ENCODE results near the gene KCNMA1.

KCNMA1 gene

GRCh38 chr10:77584938-77585337, 52.7 kb downstream of the KCNMA1 start:
- Histone ChIP-seq H3K4me3 (ENCODE audit: low read length) (no peak overlapping the region), H3K36me3 (ENCODE audit: control insufficient read depth, insufficient read depth, low read length) (no peaks in the 10 kb centered on the region), H3K9me3 (ENCODE audit: control insufficient read depth, insufficient read depth, low read length) (no peaks in the 10 kb centered on the region), H3K27me3 (ENCODE audit: control insufficient read depth, insufficient read depth, low read length) (no peaks in the 10 kb centered on the region), H3K27ac (ENCODE audit: low read length) (no peak overlapping the region), H3K4me1 (ENCODE audit: control insufficient read depth, insufficient read depth, low read length) (no peaks in the 10 kb centered on the region)
- WGBS (ENCODE audit: insufficient coverage, insufficient read length), result no CpG with 5 or more reads among the region's 6 CpGs
- DNase-seq (ENCODE audit: low read depth, low spot score), result no peak

- DNase-seq (ENCODE audit: low read depth, low spot score), result no peak
- no peak overlapping the region for H3K4me3 ChIP-seq (ENCODE audit: low read length)
- H3K4me1 ChIP-seq (ENCODE audit: control insufficient read depth, insufficient read depth, low read length), result no peaks in the 10 kb centered on the region
- no peaks in the 10 kb centered on the region for H3K9me3 ChIP-seq (ENCODE audit: control insufficient read depth, insufficient read depth, low read length)
- H3K27ac ChIP-seq (ENCODE audit: low read length), result no peak overlapping the region
- H3K36me3 ChIP-seq (ENCODE audit: control insufficient read depth, insufficient read depth, low read length), result no peaks in the 10 kb centered on the region
- no peaks in the 10 kb centered on the region for H3K27me3 ChIP-seq (ENCODE audit: control insufficient read depth, insufficient read depth, low read length)
Observed at GRCh38 chr10:77583527-77583926, 54.1 kb downstream of the KCNMA1 start.

GRCh38 chr10:77582710-77583115, 54.9 kb downstream of the KCNMA1 start:
- no CpG with 5 or more reads among the region's 4 CpGs for WGBS (ENCODE audit: insufficient coverage, insufficient read length)
- Histone ChIP-seq H3K4me3 (ENCODE audit: low read length) (no peak overlapping the region), H3K4me1 (ENCODE audit: control insufficient read depth, insufficient read depth, low read length) (no peaks in the 10 kb centered on the region), H3K27me3 (ENCODE audit: control insufficient read depth, insufficient read depth, low read length) (no peaks in the 10 kb centered on the region), H3K9me3 (ENCODE audit: control insufficient read depth, insufficient read depth, low read length) (no peaks in the 10 kb centered on the region), H3K36me3 (ENCODE audit: control insufficient read depth, insufficient read depth, low read length) (no peaks in the 10 kb centered on the region), H3K27ac (ENCODE audit: low read length) (no peak overlapping the region)
- DNase-seq (ENCODE audit: low read depth, low spot score), result no peak

- DNase-seq (ENCODE audit: low read depth, low spot score), result no peak
- no peaks in the 10 kb centered on the region for H3K27me3 ChIP-seq (ENCODE audit: control insufficient read depth, insufficient read depth, low read length)
- H3K9me3 ChIP-seq (ENCODE audit: control insufficient read depth, insufficient read depth, low read length), result no peaks in the 10 kb centered on the region
- no peaks in the 10 kb centered on the region for H3K36me3 ChIP-seq (ENCODE audit: control insufficient read depth, insufficient read depth, low read length)
- no peaks in the 10 kb centered on the region for H3K4me1 ChIP-seq (ENCODE audit: control insufficient read depth, insufficient read depth, low read length)
- H3K4me3 ChIP-seq (ENCODE audit: low read length), result no peak overlapping the region
- H3K27ac ChIP-seq (ENCODE audit: low read length), result no peak overlapping the region
- no CpG with 5 or more reads among the region's 4 CpGs for WGBS (ENCODE audit: insufficient coverage, insufficient read length)
Observed at GRCh38 chr10:77581738-77582137, 55.9 kb downstream of the KCNMA1 start.

DNA sequence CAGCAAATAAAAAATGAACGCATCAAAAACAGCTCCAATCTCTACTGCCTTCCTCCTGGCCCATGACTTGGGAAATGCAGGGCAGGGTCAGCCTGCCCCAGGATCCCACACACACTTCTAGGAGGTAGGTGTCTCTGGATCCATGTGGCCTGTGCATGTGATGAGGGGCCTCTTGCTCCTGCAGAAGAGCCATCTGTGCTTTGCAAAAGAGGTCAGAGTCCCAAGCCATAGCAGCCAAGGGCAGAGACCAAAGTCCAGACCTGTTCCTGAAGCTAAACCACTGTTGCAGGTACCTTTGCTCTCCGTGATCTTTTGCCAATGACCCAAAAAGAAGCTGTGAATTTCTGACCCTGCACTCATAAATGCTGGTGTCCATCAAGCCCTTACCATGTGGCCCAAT, 57.1 kb downstream of the KCNMA1 start:
- Histone ChIP-seq H3K4me3 (ENCODE audit: low read length) (no peak overlapping the region), H3K36me3 (ENCODE audit: control insufficient read depth, insufficient read depth, low read length) (no peaks in the 10 kb centered on the region), H3K27ac (ENCODE audit: low read length) (no peak overlapping the region), H3K9me3 (ENCODE audit: control insufficient read depth, insufficient read depth, low read length) (no peaks in the 10 kb centered on the region), H3K27me3 (ENCODE audit: control insufficient read depth, insufficient read depth, low read length) (no peaks in the 10 kb centered on the region), H3K4me1 (ENCODE audit: control insufficient read depth, insufficient read depth, low read length) (no peaks in the 10 kb centered on the region; the same call in 1 of the 2 replicates)
- no peak for DNase-seq (ENCODE audit: low read depth, low spot score)
- no CpG with 5 or more reads among the region's 2 CpGs for WGBS (ENCODE audit: insufficient coverage, insufficient read length)

- Histone ChIP-seq H3K4me1 (ENCODE audit: control insufficient read depth, insufficient read depth, low read length) (no peaks in the 10 kb centered on the region; the same call in 1 of the 2 replicates), H3K27ac (ENCODE audit: low read length) (no peak overlapping the region), H3K27me3 (ENCODE audit: control insufficient read depth, insufficient read depth, low read length) (no peaks in the 10 kb centered on the region), H3K36me3 (ENCODE audit: control insufficient read depth, insufficient read depth, low read length) (no peaks in the 10 kb centered on the region), H3K4me3 (ENCODE audit: low read length) (no peak overlapping the region), H3K9me3 (ENCODE audit: control insufficient read depth, insufficient read depth, low read length) (no peaks in the 10 kb centered on the region)
- no peak for DNase-seq (ENCODE audit: low read depth, low spot score)
- no CpG with 5 or more reads among the region's 7 CpGs for WGBS (ENCODE audit: insufficient coverage, insufficient read length)
Observed at GRCh38 chr10:77578583-77579227, 58.9 kb downstream of the KCNMA1 start.

- WGBS (ENCODE audit: insufficient coverage, insufficient read length), result no CpG with 5 or more reads among the region's 1 CpG
Observed at GRCh38 chr10:77577666-77578229, 59.9 kb downstream of the KCNMA1 start.

DNA sequence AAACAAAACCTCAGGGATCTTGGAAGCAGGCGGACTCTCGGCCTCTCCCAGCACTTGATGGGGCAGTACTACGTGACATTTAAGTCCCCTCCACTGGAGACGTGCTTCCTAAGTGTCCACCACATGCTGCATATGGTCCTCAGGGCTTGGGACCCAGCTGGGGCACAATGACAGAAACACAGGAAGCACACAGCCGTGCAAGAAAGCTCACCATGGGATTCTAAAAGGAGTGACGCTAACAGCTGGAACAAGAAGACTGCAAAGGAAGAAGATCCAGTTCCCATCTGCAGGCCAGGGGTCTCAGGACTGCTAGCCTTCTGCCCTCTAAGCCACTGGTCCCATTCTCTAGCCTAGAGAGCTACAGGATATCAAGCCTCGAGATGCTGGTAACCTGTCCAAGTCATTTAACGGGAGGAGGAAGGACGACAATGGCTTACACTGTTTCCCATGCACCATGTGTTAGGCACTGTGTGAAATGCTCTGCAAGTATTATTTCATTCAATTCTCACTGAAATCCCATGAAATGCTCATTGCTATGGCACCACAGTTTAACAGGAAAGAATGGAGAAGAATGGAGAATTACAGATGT, 61.1 kb downstream of the KCNMA1 start:
- WGBS (ENCODE audit: insufficient coverage, insufficient read length), result no CpG with 5 or more reads among the region's 9 CpGs
- Histone ChIP-seq H3K4me1 (ENCODE audit: control insufficient read depth, insufficient read depth, low read length) (no peaks in the 10 kb centered on the region; the same call in 1 of the 2 replicates), H3K9me3 (ENCODE audit: control insufficient read depth, insufficient read depth, low read length) (no peaks in the 10 kb centered on the region), H3K4me3 (ENCODE audit: low read length) (no peak overlapping the region), H3K27me3 (ENCODE audit: control insufficient read depth, insufficient read depth, low read length) (no peaks in the 10 kb centered on the region), H3K36me3 (ENCODE audit: control insufficient read depth, insufficient read depth, low read length) (no peaks in the 10 kb centered on the region), H3K27ac (ENCODE audit: low read length) (no peak overlapping the region)
- no peak for DNase-seq (ENCODE audit: low read depth, low spot score)

More at GRCh38 chr10:77577666-77578229, 59.9 kb downstream of the KCNMA1 start:
- Histone ChIP-seq H3K27ac (ENCODE audit: low read length) (no peak overlapping the region), H3K36me3 (ENCODE audit: control insufficient read depth, insufficient read depth, low read length) (no peaks in the 10 kb centered on the region), H3K27me3 (ENCODE audit: control insufficient read depth, insufficient read depth, low read length) (no peaks in the 10 kb centered on the region), H3K9me3 (ENCODE audit: control insufficient read depth, insufficient read depth, low read length) (no peaks in the 10 kb centered on the region), H3K4me1 (ENCODE audit: control insufficient read depth, insufficient read depth, low read length) (no peaks in the 10 kb centered on the region; the same call in 1 of the 2 replicates), H3K4me3 (ENCODE audit: low read length) (no peak overlapping the region)
- no peak for DNase-seq (ENCODE audit: low read depth, low spot score)

GRCh38 chr10:77576007-77576367, 61.6 kb downstream of the KCNMA1 start:
- no peak for DNase-seq (ENCODE audit: low read depth, low spot score)
- Histone ChIP-seq H3K4me3 (ENCODE audit: low read length) (no peak overlapping the region), H3K4me1 (ENCODE audit: control insufficient read depth, insufficient read depth, low read length) (no peaks in the 10 kb centered on the region; the same call in 1 of the 2 replicates), H3K36me3 (ENCODE audit: control insufficient read depth, insufficient read depth, low read length) (no peaks in the 10 kb centered on the region), H3K27me3 (ENCODE audit: control insufficient read depth, insufficient read depth, low read length) (no peaks in the 10 kb centered on the region), H3K9me3 (ENCODE audit: control insufficient read depth, insufficient read depth, low read length) (no peaks in the 10 kb centered on the region), H3K27ac (ENCODE audit: low read length) (no peak overlapping the region)
- WGBS (ENCODE audit: insufficient coverage, insufficient read length), result no CpG with 5 or more reads among the region's 4 CpGs

DNA sequence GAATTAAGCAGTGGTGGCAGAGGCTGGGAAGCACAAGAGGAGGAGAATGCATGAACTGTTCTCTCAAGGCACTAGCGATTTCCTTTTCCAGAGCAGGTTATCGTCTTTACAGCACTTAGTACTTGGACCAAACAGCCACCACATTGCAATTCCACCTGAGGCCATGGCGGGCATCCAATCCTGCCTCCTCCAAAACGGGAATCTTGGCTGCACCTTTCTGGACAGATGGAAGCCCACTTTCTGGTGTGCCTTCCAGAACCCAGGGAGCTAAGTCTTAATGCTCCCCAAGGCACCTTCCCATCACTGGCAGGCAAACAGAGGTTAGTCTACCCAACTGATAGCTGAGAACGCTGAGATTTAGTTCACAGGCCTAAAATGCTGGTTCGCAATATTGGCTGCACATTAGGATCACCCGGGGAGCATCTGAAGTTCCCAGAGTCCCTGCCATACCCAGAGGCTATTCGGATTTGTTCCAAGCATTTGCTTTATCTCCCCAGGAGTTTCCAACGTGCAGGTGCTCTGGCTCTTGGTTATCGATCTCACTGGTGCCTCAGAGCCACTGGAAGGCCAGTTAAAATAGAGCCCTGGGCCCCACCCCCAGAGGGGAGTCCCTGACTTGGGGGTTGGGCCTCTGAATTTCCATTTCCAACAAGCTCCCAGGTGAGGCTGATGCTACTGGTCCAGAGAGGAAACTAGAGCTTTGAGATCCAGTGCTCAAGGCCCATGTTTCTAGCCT, 62.2 kb downstream of the KCNMA1 start:
- no CpG with 5 or more reads among the region's 10 CpGs for WGBS (ENCODE audit: insufficient coverage, insufficient read length)
- Histone ChIP-seq H3K36me3 (ENCODE audit: control insufficient read depth, insufficient read depth, low read length) (no peaks in the 10 kb centered on the region), H3K9me3 (ENCODE audit: control insufficient read depth, insufficient read depth, low read length) (no peaks in the 10 kb centered on the region), H3K4me3 (ENCODE audit: low read length) (no peak overlapping the region), H3K27me3 (ENCODE audit: control insufficient read depth, insufficient read depth, low read length) (no peaks in the 10 kb centered on the region), H3K4me1 (ENCODE audit: control insufficient read depth, insufficient read depth, low read length) (no peaks in the 10 kb centered on the region; the same call in 1 of the 2 replicates), H3K27ac (ENCODE audit: low read length) (no peak overlapping the region)
- no peak for DNase-seq (ENCODE audit: low read depth, low spot score)

Data from iPS DF 6.9 (cell line).